NB4 (cell line): ENCODE results near the gene RCBTB2.
A peak's percentile ranks its signal among the peaks of the same experiment; 100 is the strongest.

ENCODE experiments used
- CTCF ChIP-seq: IDR thresholded peaks from one replicate; pipeline ENCODE4 v1.5.1; 2012; ENCODE audit warnings: low read depth, low read length
- MAX ChIP-seq: IDR thresholded peaks from 2 replicates; pipeline ENCODE4 v1.6.1; 2011; ENCODE audit warnings: low read depth, low read length
- MYC ChIP-seq: IDR thresholded peaks from 2 replicates; pipeline ENCODE4 v1.6.1; 2011; ENCODE audit warnings: low read depth, low read length
- POLR2A ChIP-seq: IDR thresholded peaks from 2 replicates; pipeline ENCODE4 v1.6.1; 2011; ENCODE audit warnings: mild to moderate bottlenecking; ENCODE audit not compliant: insufficient read length; ENCODE audit errors: extremely low read depth

GRCh38 chr13:48500652-48501197, 32.2 kb downstream of the RCBTB2 start:
- TF ChIP-seq CTCF (no peak), POLR2A (no peak), MAX (peak; percentile 72), MYC (peak; percentile 81; the same call in 1 of the 2 replicates)
